HepG2 (cell line): ENCODE results near the gene STUB1. TPM values are rescaled to one million over a fixed set of nuclear protein-coding genes. Genes with fewer than 3 reads are reported as not detected.
A peak's percentile ranks its signal among the peaks of the same experiment; 100 is the strongest.

ENCODE experiments used
- ATAC-seq: fragments of 200-7000 bp; cut with Tn5 transposase; 3 replicates; pipeline ENCODE4 v1.9.1; 2020; ENCODE audit warnings: mild to moderate bottlenecking, moderate library complexity
- BruUV-seq: library from RNA; stranded (reverse); fragments of 400-500 nt; replicated peaks from 2 replicates; lab custom pipeline; 2021; lab: Mats Ljungman, UMichigan
- CTCF ChIA-PET: fragments of 300-600 bp; formaldehyde crosslinking; extraction: SDS; loops from one replicate; lab custom pipeline; 2021; ENCODE audit warnings: low total read pairs, inconsistent platforms, low intra/inter-chr PET ratio; lab: Yijun Ruan, JAX
- POLR2A ChIA-PET: fragments of 350-600 bp; sonication (Branson Sonifier 250); formaldehyde crosslinking; loops from one replicate; lab custom pipeline; 2020; ENCODE audit warnings: antibody characterized with exemption, inconsistent platforms; lab: Yijun Ruan, JAX
- DNase-seq: peaks from one replicate; pipeline ENCODE4 v3.0.0-alpha.2; 2015; ENCODE audit warnings: low spot score
- FAIRE-seq: peaks from 3 replicates; lab custom pipeline; 2011; peaks lifted over from hg19 to GRCh38; lab: Jason Lieb, UNC
- H2AFZ ChIP-seq: one replicate; pipeline ENCODE4 v1.6.1; 2011; ENCODE audit warnings: low read length, inconsistent platforms
- H3K27ac ChIP-seq: fragments of 300-600 bp; 3 replicates; pipeline ENCODE4 v1.8.0; 2011; ENCODE audit warnings: mixed run types, mild to moderate bottlenecking, mixed read lengths, low read length, inconsistent platforms; ENCODE audit not compliant: insufficient read depth; ENCODE audit errors: extremely low read length
- H3K27me3 ChIP-seq, 2 experiments: fragments of 200-600 bp in 1 of 2; 2 replicates in 1 of 2; 3 replicates in 1 of 2; pipeline versions ENCODE4 v1.6.0 to v1.8.0; 2011; ENCODE audit warnings: low read length in 2 of 2, mild to moderate bottlenecking in 2 of 2, moderate library complexity in 2 of 2, inconsistent platforms in 1 of 2; ENCODE audit not compliant: insufficient read depth in 2 of 2, control insufficient read depth in 1 of 2
- H3K36me3 ChIP-seq, 2 experiments: fragments of 200-600 bp in 1 of 2; replicated peaks in 1 of 2; 2 replicates in 1 of 2; 3 replicates in 1 of 2; pipeline versions ENCODE4 v1.5.1 to v1.8.0; 2011; ENCODE audit warnings: low read length in 2 of 2, inconsistent platforms in 1 of 2; ENCODE audit not compliant: insufficient read depth in 2 of 2, control insufficient read depth in 1 of 2
- H3K4me1 ChIP-seq: 2 replicates; pipeline ENCODE4 v1.5.1; 2012; ENCODE audit warnings: low read length, inconsistent platforms; ENCODE audit not compliant: insufficient read depth
- H3K4me2 ChIP-seq: 2 replicates; pipeline ENCODE4 v1.6.0; 2011; ENCODE audit warnings: low read depth, low read length, inconsistent platforms
- H3K4me3 ChIP-seq, 3 experiments: fragments of 200-600 bp in 1 of 3; sonication (generic), shearing (Covaris generic) in 1 of 3; replicated peaks in 1 of 3; 2 replicates each; pipeline ENCODE4 v1.5.1; 2011 to 2016; ENCODE audit warnings: low read length in 3 of 3, inconsistent platforms in 2 of 3, low read depth in 2 of 3, mild to moderate bottlenecking in 2 of 3, control low read depth in 1 of 3, mixed read lengths in 1 of 3; ENCODE audit not compliant: insufficient read depth in 1 of 3
- H3K79me2 ChIP-seq: one replicate; pipeline ENCODE4 v1.6.1; 2011; ENCODE audit warnings: low read length, inconsistent platforms; ENCODE audit not compliant: insufficient read depth
- H3K9ac ChIP-seq: 2 replicates; pipeline ENCODE4 v1.6.0; 2011; ENCODE audit warnings: mild to moderate bottlenecking, low read depth, low read length, inconsistent platforms; ENCODE audit not compliant: insufficient read depth
- H3K9me3 ChIP-seq: 2 replicates; pipeline ENCODE4 v1.5.1; 2012; ENCODE audit warnings: mild to moderate bottlenecking, low read length
- H4K20me1 ChIP-seq: 2 replicates; pipeline ENCODE4 v1.6.0; 2011; ENCODE audit warnings: inconsistent platforms, mild to moderate bottlenecking, low read length, moderate library complexity; ENCODE audit not compliant: insufficient read depth
- ATF7 ChIP-seq, 2 experiments: fragments of 450-650 bp in 1 of 2; sonication (generic) in 1 of 2; formaldehyde crosslinking in 1 of 2; IDR thresholded peaks; 2 replicates each; pipeline versions ENCODE4 v1.4.0 to v1.6.1; 2016 to 2020; ENCODE audit warnings: antibody characterized with exemption in 1 of 2, mild to moderate bottlenecking in 1 of 2, missing genetic modification reagents in 1 of 2
- LCORL ChIP-seq, 2 experiments: fragments of 450-650 bp in 1 of 2; sonication (generic) in 1 of 2; formaldehyde crosslinking in 1 of 2; IDR thresholded peaks; 2 replicates each; pipeline versions ENCODE4 v1.5.0 to v1.6.1; 2017 to 2020; ENCODE audit warnings: antibody characterized with exemption in 1 of 2, missing genetic modification reagents in 1 of 2
- MYNN ChIP-seq: sonication (generic); formaldehyde crosslinking; IDR thresholded peaks from 2 replicates; pipeline ENCODE4 v1.4.0; 2020; ENCODE audit warnings: mild to moderate bottlenecking, low read depth, missing genetic modification reagents
- SIX1 ChIP-seq: sonication (generic); formaldehyde crosslinking; IDR thresholded peaks from 2 replicates; pipeline ENCODE4 v1.4.0; 2020; ENCODE audit warnings: missing genetic modification reagents, borderline replicate concordance
- STAG1 ChIP-seq: sonication (generic); formaldehyde crosslinking; IDR thresholded peaks from 2 replicates; pipeline ENCODE4 v1.4.0; 2020; ENCODE audit warnings: missing genetic modification reagents
- U2AF2 ChIP-seq: fragments of 200-400 bp; formaldehyde crosslinking; IDR thresholded peaks from 2 replicates; pipeline ENCODE4 v1.6.1; 2017; ENCODE audit warnings: low read depth, mild to moderate bottlenecking, low read length
- ZNF180 ChIP-seq: sonication (generic); formaldehyde crosslinking; IDR thresholded peaks from 2 replicates; pipeline ENCODE4 v1.4.0; 2020; ENCODE audit warnings: low read depth, missing genetic modification reagents, borderline replicate concordance
- ZNF776 ChIP-seq: sonication (generic); formaldehyde crosslinking; IDR thresholded peaks from 2 replicates; pipeline ENCODE4 v1.4.0; 2020; ENCODE audit warnings: mild to moderate bottlenecking, missing genetic modification reagents
- WGBS: methylation state at CpG from one replicate; pipeline ENCODE4 v1.1.6; 2017; ENCODE audit warnings: low lambda C conversion rate; 5-methylcytosine and 5-hydroxymethylcytosine counted together
- in situ Hi-C: cut with HindIII; loops from 2 replicates; pipeline ENCODE4 v1.10.0; 2017; ENCODE audit warnings: low pct_unique_long_range_greater_than_20kb; ENCODE audit not compliant: extremely low pct_ligation_motif_present
- intact Hi-C: fragments of 100-400 bp; cut with micrococcal nuclease; formaldehyde crosslinking; loops from one replicate; pipeline ENCODE4 v1.10.0; 2022; ENCODE audit not compliant: unreplicated experiment
- polyA plus RNA-seq, 8 experiments: library from polyadenylated mRNA; depleted of rRNA in 3 of 8; stranded (reverse) in 7 of 8; unstranded in 1 of 8; fragments of >200 nt; fragmentation: Illumina TruSeq in 4 of 8; extraction: Trizol in 4 of 8; gene quantifications; 2 replicates each; pipeline versions ENCODE4 v1.2.1 to v1.2.3, GENCODE V29; 2011 to 2016; ENCODE audit warnings: low read depth in 4 of 8, missing spikeins in 1 of 8, mixed read lengths in 1 of 8; ENCODE audit not compliant: insufficient read depth in 1 of 8
- total RNA-seq, 5 experiments: library from RNA; depleted of rRNA; stranded (reverse); fragments of >200 nt; fragmentation: Illumina TruSeq; extraction: Trizol; gene quantifications; 2 replicates each; pipeline ENCODE4 v1.2.3, GENCODE V29; 2016; ENCODE audit warnings: low read depth in 1 of 5
- TF ChIP-seq, protein P1 (sequence below): sonication (generic); formaldehyde crosslinking; IDR thresholded peaks from 2 replicates; pipeline ENCODE4 v1.4.0; 2020; ENCODE audit warnings: missing genetic modification reagents, borderline replicate concordance
- TF ChIP-seq, protein P2 (sequence below): sonication (generic); formaldehyde crosslinking; IDR thresholded peaks from 2 replicates; pipeline ENCODE4 v1.8.0; 2022; ENCODE audit warnings: mild to moderate bottlenecking, missing genetic modification reagents, moderate library complexity
- TF ChIP-seq, protein P3 (sequence below): sonication (generic); formaldehyde crosslinking; IDR thresholded peaks from 2 replicates; pipeline ENCODE4 v1.4.0; 2020; ENCODE audit warnings: mild to moderate bottlenecking, low read depth, missing genetic modification reagents

The STUB1 gene
- total and polyA plus RNA-seq, 2 of the 13 experiments (the other 11 are each of a cell fraction or from before 2014, with no cell fraction given) = 52.9 to 78.2 TPM

DNA sequence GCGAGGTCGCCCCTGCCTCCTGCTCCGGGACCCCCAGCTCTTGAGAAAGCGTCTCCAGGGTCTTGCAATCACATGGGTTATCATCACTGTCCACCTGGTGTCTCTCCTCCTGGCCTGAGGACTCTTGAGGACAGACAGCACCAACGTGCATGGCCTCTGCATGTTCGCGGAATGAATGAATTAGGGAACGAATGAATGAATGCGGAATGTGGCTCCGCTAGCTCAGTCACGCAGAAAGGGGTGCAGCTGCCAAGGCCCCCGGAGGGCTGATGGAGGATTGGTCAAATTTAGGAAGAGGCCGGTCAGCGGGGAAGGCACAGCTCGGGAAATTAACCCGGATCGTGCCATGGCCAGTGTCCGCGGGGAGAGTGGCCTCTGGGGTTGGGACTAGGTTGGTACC, 22.1 kb downstream of the STUB1 start:
- Histone ChIP-seq H2AFZ (no peak overlapping the region), H3K4me2 (no peak overlapping the region), H3K9me3 (no peaks in the 10 kb centered on the region), H4K20me1 (peaks cover 3% of the 10 kb centered on the region; the same call in 1 of the 2 replicates), H3K79me2 (no peaks in the 10 kb centered on the region), H3K9ac (no peak overlapping the region), H3K4me3 (no peak overlapping the region), H3K36me3 (no peaks in the 10 kb centered on the region), H3K4me1 (no peaks in the 10 kb centered on the region), H3K27me3 (peaks cover 33 to 72% of the 10 kb centered on the region in 2 experiments), H3K27ac (no peak overlapping the region)
- TF ChIP-seq, protein P1, sequence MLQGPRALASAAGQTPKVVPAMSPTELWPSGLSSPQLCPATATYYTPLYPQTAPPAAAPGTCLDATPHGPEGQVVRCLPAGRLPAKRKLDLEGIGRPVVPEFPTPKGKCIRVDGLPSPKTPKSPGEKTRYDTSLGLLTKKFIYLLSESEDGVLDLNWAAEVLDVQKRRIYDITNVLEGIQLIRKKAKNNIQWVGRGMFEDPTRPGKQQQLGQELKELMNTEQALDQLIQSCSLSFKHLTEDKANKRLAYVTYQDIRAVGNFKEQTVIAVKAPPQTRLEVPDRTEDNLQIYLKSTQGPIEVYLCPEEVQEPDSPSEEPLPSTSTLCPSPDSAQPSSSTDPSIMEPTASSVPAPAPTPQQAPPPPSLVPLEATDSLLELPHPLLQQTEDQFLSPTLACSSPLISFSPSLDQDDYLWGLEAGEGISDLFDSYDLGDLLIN (CRISPR knock-in tag) = no peak
- TF ChIP-seq LCORL (IDR thresholded peaks at IDR 0.05) (no peak), LCORL (CRISPR knock-in tag; IDR thresholded peaks at IDR 0.05) (no peak), ZNF180 (CRISPR knock-in tag) (no peak), U2AF2 (no peak)
- TF ChIP-seq, protein P2, sequence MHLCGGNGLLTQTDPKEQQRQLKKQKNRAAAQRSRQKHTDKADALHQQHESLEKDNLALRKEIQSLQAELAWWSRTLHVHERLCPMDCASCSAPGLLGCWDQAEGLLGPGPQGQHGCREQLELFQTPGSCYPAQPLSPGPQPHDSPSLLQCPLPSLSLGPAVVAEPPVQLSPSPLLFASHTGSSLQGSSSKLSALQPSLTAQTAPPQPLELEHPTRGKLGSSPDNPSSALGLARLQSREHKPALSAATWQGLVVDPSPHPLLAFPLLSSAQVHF = no peak
- DNase-seq = no peak
- WGBS = 42% methylated on average over 19 of the region's 19 CpGs
- no peak for FAIRE-seq
- ChIA-PET CTCF (no interaction called here), POLR2A (no interaction called here)
- BruUV-seq = no TSS peak
- intact Hi-C loops = no loop called here
- ATAC-seq = no peak
- in situ Hi-C loops = no loop called here

DNA sequence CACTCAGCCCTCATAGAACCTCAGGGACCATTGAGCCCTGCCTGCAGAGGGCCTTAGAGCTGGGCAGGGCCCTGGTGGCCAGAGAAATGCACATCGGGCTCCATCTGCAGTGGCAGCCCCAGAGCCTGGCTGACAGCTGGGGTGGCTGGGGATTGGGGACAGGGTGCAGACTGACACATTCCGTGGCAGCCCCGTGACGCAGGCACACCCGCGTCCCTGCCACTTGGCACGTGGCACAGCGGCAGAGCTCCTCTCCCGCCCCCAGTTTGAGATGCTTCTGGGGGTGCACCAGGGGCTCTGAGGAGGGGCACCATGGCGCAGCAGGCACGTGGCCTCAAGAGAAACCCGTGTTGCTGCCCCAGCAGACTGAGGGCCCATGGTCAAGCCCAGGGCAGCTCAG, 23.2 kb downstream of the STUB1 start:
- Histone ChIP-seq H4K20me1 (peaks cover 3% of the 10 kb centered on the region; the same call in 1 of the 2 replicates), H3K79me2 (no peaks in the 10 kb centered on the region), H3K27me3 (peaks cover 33 to 76% of the 10 kb centered on the region in 2 experiments), H3K9me3 (no peaks in the 10 kb centered on the region), H3K4me1 (no peaks in the 10 kb centered on the region), H3K36me3 (no peaks in the 10 kb centered on the region), H3K4me3 (no peak overlapping the region), H2AFZ (no peak overlapping the region), H3K27ac (no peak overlapping the region), H3K9ac (no peak overlapping the region), H3K4me2 (no peak overlapping the region)
- in situ Hi-C loops (no loop called here), intact Hi-C loops (no loop called here)
- DNase-seq (no peak), FAIRE-seq (no peak), ATAC-seq (peak; percentile 11; the same call in 1 of the 3 replicates)
- WGBS = no CpG with 5 or more reads among the region's 12 CpGs
- no TSS peak for BruUV-seq
- CTCF ChIA-PET = no interaction called here
- POLR2A ChIA-PET = no interaction called here
- no peak for TF ChIP-seq STAG1 (CRISPR knock-in tag)
- no peak for TF ChIP-seq MYNN
- TF ChIP-seq, protein P3, sequence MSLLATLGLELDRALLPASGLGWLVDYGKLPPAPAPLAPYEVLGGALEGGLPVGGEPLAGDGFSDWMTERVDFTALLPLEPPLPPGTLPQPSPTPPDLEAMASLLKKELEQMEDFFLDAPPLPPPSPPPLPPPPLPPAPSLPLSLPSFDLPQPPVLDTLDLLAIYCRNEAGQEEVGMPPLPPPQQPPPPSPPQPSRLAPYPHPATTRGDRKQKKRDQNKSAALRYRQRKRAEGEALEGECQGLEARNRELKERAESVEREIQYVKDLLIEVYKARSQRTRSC (CRISPR knock-in tag) = no peak
- no peak for TF ChIP-seq ZNF776 (CRISPR knock-in tag)
- TF ChIP-seq ATF7 (IDR thresholded peaks at IDR 0.05) = no peak
- no peak for TF ChIP-seq ATF7 (CRISPR knock-in tag; IDR thresholded peaks at IDR 0.05)
- no peak for TF ChIP-seq SIX1 (CRISPR knock-in tag)
